ENCODE measurements around the gene POLR1B.
"Not testable (repeated sequence)": the region's sequence is repeated elsewhere in the genome, so short reads cannot be mapped to it uniquely, and the experiment has no call there.

Gene POLR1B

GRCh38 chr2:112593736-112594135 is 51.5 kb downstream of the POLR1B start:
- intact Hi-C loops (cut with DNase I) = no loop called here
- no peak for DNase-seq

GRCh38 chr2:112597537-112598322 is 55.5 kb downstream of the POLR1B start:
- peak in 1 of 10 donors; percentile 24 for DNase-seq
- intact Hi-C loops (cut with DNase I) = no loop called here

GRCh38 chr2:112600634-112601033 is 58.4 kb downstream of the POLR1B start:
- no peak for DNase-seq

GRCh38 chr2:112601754-112602153 is 59.5 kb downstream of the POLR1B start:
- intact Hi-C loops (cut with DNase I) = loop anchor here (5.0 kb wide), 1 partner anchor 126 kb away; no protein-coding TSS in a partner anchor
- DNase-seq = peak in 1 of 10 donors; percentile 49

More at GRCh38 chr2:112600634-112601033, 58.4 kb downstream of the POLR1B start:
- intact Hi-C loops (cut with DNase I) = loop anchor here (5.0 kb wide), 1 partner anchor 127 kb away; no protein-coding TSS in a partner anchor

GRCh38 chr2:112602917-112603316 is 60.7 kb downstream of the POLR1B start:
- intact Hi-C loops (cut with DNase I) = loop anchor here (5.0 kb wide), 1 partner anchor 124 kb away; no protein-coding TSS in a partner anchor
- DNase-seq = no peak

GRCh38 chr2:112603731-112604130 is 61.5 kb downstream of the POLR1B start:
- intact Hi-C loops (cut with DNase I) = loop anchor here (5.0 kb wide), 1 partner anchor 124 kb away; no protein-coding TSS in a partner anchor
- DNase-seq = peak in 1 of 10 donors; percentile 3

- no peak for DNase-seq
- intact Hi-C loops (cut with DNase I) = loop anchor here (5.0 kb wide), 1 partner anchor 122 kb away; no protein-coding TSS in a partner anchor
These were observed 62.7 kb downstream of the POLR1B start for GRCh38 chr2:112604952-112605351.

- peak in 1 of 10 donors; percentile 52 for DNase-seq
- intact Hi-C loops (cut with DNase I) = no loop called here
These were observed 63.7 kb downstream of the POLR1B start for GRCh38 chr2:112605926-112606325.

GRCh38 chr2:112606547-112606946 is 64.3 kb downstream of the POLR1B start:
- DNase-seq = peak in 1 of 10 donors; percentile 26
- intact Hi-C loops (cut with DNase I) = no loop called here

GRCh38 chr2:112607680-112608438 is 65.6 kb downstream of the POLR1B start:
- DNase-seq = peak in 1 of 10 donors; percentile 30
- intact Hi-C loops (cut with DNase I) = no loop called here

- intact Hi-C loops (cut with DNase I) = not testable (repeated sequence)
These were observed 67.1 kb downstream of the POLR1B start for GRCh38 chr2:112609320-112609719.

GRCh38 chr2:112612283-112612682 is 70.0 kb downstream of the POLR1B start:
- intact Hi-C loops (cut with DNase I); DNase-seq: not testable (repeated sequence)

More at GRCh38 chr2:112609320-112609719, 67.1 kb downstream of the POLR1B start:
- DNase-seq = peak in 1 of 10 donors; percentile 3

GRCh38 chr2:112614201-112614840 is 72.1 kb downstream of the POLR1B start:
- intact Hi-C loops (cut with DNase I) = no loop called here
- no peak for DNase-seq

GRCh38 chr2:112615051-112615450 is 72.8 kb downstream of the POLR1B start:
- DNase-seq = no peak
- intact Hi-C loops (cut with DNase I) = no loop called here

- intact Hi-C loops (cut with DNase I); DNase-seq: not testable (repeated sequence)
These were observed 73.5 kb downstream of the POLR1B start for GRCh38 chr2:112615798-112616197.

- intact Hi-C loops (cut with DNase I) = no loop called here
- peak in 1 of 10 donors; percentile 5 for DNase-seq
These were observed 76.1 kb downstream of the POLR1B start for GRCh38 chr2:112618383-112618782.

GRCh38 chr2:112621790-112622527 is 79.7 kb downstream of the POLR1B start:
- intact Hi-C loops (cut with DNase I) = loop anchor here (10.0 kb wide), 1 partner anchor 323 kb away; no protein-coding TSS in a partner anchor
- peak in 1 of 10 donors; percentile 24 for DNase-seq

GRCh38 chr2:112622528-112622849 is 80.2 kb downstream of the POLR1B start:
- intact Hi-C loops (cut with DNase I) = loop anchor here (10.0 kb wide), 1 partner anchor 322 kb away; no protein-coding TSS in a partner anchor
- DNase-seq = no peak

GRCh38 chr2:112623913-112624777 is 81.9 kb downstream of the POLR1B start:
- intact Hi-C loops (cut with DNase I) = loop anchor here (10.0 kb wide), 1 partner anchor 321 kb away; no protein-coding TSS in a partner anchor
- no peak for DNase-seq

All from posterior cingulate gyrus (tissue), 11 donors.